ENCODE measurements around the gene TBC1D9.

The TBC1D9 gene

GRCh38 chr4:140637836-140638235 lies 118.3 kb downstream of the TBC1D9 start:
- Histone ChIP-seq H2AFZ (ENCODE audit: low read length) (no peak overlapping the region), H3K9ac (ENCODE audit: low read length) (no peak overlapping the region), H3K9me2 (ENCODE audit: low read depth, low read length) (no peaks in the 10 kb centered on the region), H4K20me1 (ENCODE audit: insufficient read depth, low read length) (no peaks in the 10 kb centered on the region), H3K4me2 (ENCODE audit: low read length) (no peak overlapping the region), H3K79me2 (ENCODE audit: insufficient read depth, low read length) (no peaks in the 10 kb centered on the region), H3K4me3 (ENCODE audit: low read depth, low read length, poor library complexity, severe bottlenecking) (no peak overlapping the region), H3K4me1 (ENCODE audit: insufficient read depth, low read length, severe bottlenecking) (no peaks in the 10 kb centered on the region), H3K9me3 (ENCODE audit: low read length) (no peaks in the 10 kb centered on the region), H3K27ac (ENCODE audit: low read depth, low read length, poor library complexity, severe bottlenecking) (no peak overlapping the region), H3K36me3 (ENCODE audit: insufficient read depth, low read length) (no peaks in the 10 kb centered on the region), H3F3A (ENCODE audit: insufficient read depth, low read length) (no peaks in the 10 kb centered on the region), H3K27me3 (ENCODE audit: insufficient read depth, low read length) (no peaks in the 10 kb centered on the region)
- no peak for TF ChIP-seq EZH2 (IDR thresholded peaks at IDR 0.05; ENCODE audit: borderline replicate concordance, low read length)
- TF ChIP-seq, protein P1, sequence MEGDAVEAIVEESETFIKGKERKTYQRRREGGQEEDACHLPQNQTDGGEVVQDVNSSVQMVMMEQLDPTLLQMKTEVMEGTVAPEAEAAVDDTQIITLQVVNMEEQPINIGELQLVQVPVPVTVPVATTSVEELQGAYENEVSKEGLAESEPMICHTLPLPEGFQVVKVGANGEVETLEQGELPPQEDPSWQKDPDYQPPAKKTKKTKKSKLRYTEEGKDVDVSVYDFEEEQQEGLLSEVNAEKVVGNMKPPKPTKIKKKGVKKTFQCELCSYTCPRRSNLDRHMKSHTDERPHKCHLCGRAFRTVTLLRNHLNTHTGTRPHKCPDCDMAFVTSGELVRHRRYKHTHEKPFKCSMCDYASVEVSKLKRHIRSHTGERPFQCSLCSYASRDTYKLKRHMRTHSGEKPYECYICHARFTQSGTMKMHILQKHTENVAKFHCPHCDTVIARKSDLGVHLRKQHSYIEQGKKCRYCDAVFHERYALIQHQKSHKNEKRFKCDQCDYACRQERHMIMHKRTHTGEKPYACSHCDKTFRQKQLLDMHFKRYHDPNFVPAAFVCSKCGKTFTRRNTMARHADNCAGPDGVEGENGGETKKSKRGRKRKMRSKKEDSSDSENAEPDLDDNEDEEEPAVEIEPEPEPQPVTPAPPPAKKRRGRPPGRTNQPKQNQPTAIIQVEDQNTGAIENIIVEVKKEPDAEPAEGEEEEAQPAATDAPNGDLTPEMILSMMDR (IDR thresholded peaks at IDR 0.05; ENCODE audit: low read length): peak; percentile 86

DNA sequence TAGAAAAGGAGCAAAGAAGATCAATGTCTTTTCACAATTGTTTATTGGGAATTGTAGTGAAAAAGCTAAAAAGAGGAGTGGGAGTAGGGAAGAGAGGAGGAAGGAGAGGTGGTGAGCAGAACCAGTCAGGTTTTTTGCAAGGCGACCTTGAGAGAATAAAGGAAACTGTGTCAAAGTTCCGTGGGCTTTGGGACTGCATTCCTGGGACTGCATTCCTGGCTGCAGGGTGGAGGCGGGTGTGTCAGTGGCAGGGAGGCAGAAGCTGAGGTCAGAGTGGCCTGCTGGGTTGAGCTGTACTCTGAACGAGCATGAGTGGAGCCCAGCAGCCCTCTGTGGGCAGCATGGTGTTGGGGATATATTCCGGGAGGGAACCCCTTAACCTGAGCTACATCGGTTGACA lies 120.6 kb downstream of the TBC1D9 start:
- no peaks in the 10 kb centered on the region for H4K20me1 ChIP-seq (ENCODE audit: insufficient read depth, low read length)
- no peak overlapping the region for H3K9ac ChIP-seq (ENCODE audit: low read length)
- H3K27ac ChIP-seq (ENCODE audit: low read depth, low read length, poor library complexity, severe bottlenecking): no peak overlapping the region
- H2AFZ ChIP-seq (ENCODE audit: low read length): no peak overlapping the region
- no peaks in the 10 kb centered on the region for H3K4me1 ChIP-seq (ENCODE audit: insufficient read depth, low read length, severe bottlenecking)
- no peak overlapping the region for H3K4me2 ChIP-seq (ENCODE audit: low read length)
- no peaks in the 10 kb centered on the region for H3K9me2 ChIP-seq (ENCODE audit: low read depth, low read length)
- no peaks in the 10 kb centered on the region for H3K79me2 ChIP-seq (ENCODE audit: insufficient read depth, low read length)
- H3K36me3 ChIP-seq (ENCODE audit: insufficient read depth, low read length): no peaks in the 10 kb centered on the region
- no peaks in the 10 kb centered on the region for H3F3A ChIP-seq (ENCODE audit: insufficient read depth, low read length)
- H3K27me3 ChIP-seq (ENCODE audit: insufficient read depth, low read length): no peaks in the 10 kb centered on the region
- TF ChIP-seq, protein P1 (IDR thresholded peaks at IDR 0.05; ENCODE audit: low read length): no peak
- no peak for TF ChIP-seq EZH2 (IDR thresholded peaks at IDR 0.05; ENCODE audit: borderline replicate concordance, low read length)
- H3K9me3 ChIP-seq (ENCODE audit: low read length): no peaks in the 10 kb centered on the region
- no peak overlapping the region for H3K4me3 ChIP-seq (ENCODE audit: low read depth, low read length, poor library complexity, severe bottlenecking)

DNA sequence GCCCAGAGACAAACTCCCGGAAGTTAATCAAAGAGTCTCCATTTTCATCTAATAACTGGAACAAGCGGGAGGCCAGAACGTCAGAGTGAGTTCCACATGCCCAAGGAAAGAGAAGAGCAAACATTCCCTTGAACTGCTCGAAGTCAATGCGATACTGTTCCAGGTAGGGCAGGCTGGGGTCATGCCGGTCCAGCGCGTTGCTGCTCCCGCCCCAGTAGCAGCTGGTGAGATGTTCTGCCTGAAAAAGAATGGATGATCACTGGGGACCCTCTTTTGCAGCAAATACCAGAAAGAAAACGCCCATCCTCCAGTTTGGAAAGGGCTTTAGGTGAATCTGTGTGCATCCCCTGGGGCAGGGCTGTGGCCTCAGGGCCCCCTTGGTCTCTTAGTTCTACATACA lies 122.2 kb downstream of the TBC1D9 start:
- no peaks in the 10 kb centered on the region for H3K9me2 ChIP-seq (ENCODE audit: low read depth, low read length)
- no peaks in the 10 kb centered on the region for H3K4me1 ChIP-seq (ENCODE audit: insufficient read depth, low read length, severe bottlenecking)
- H3K4me3 ChIP-seq (ENCODE audit: low read depth, low read length, poor library complexity, severe bottlenecking): no peak overlapping the region
- H3K4me2 ChIP-seq (ENCODE audit: low read length): no peak overlapping the region
- no peaks in the 10 kb centered on the region for H3K36me3 ChIP-seq (ENCODE audit: insufficient read depth, low read length)
- H4K20me1 ChIP-seq (ENCODE audit: insufficient read depth, low read length): no peaks in the 10 kb centered on the region
- H3K27me3 ChIP-seq (ENCODE audit: insufficient read depth, low read length): no peaks in the 10 kb centered on the region
- H3K79me2 ChIP-seq (ENCODE audit: insufficient read depth, low read length): no peaks in the 10 kb centered on the region
- TF ChIP-seq EZH2 (IDR thresholded peaks at IDR 0.05; ENCODE audit: borderline replicate concordance, low read length): no peak
- TF ChIP-seq, protein P1 (IDR thresholded peaks at IDR 0.05; ENCODE audit: low read length): no peak
- no peaks in the 10 kb centered on the region for H3K9me3 ChIP-seq (ENCODE audit: low read length)
- H3K9ac ChIP-seq (ENCODE audit: low read length): no peak overlapping the region
- H3K27ac ChIP-seq (ENCODE audit: low read depth, low read length, poor library complexity, severe bottlenecking): no peak overlapping the region
- no peak overlapping the region for H2AFZ ChIP-seq (ENCODE audit: low read length)
- no peaks in the 10 kb centered on the region for H3F3A ChIP-seq (ENCODE audit: insufficient read depth, low read length)
